GM18499 (cell line): ENCODE measurements around the gene UNC45B.
"Not testable (repeated sequence)": the region's sequence is repeated elsewhere in the genome, so short reads cannot be mapped to it uniquely, and the experiment has no call there.

Experiments
- ATAC-seq: cut with Tn5 transposase; IDR thresholded peaks from one replicate; pipeline ENCODE4 v1.9.1; 2021; ENCODE audit warnings: moderate number of reproducible peaks; ENCODE audit not compliant: insufficient read depth, unreplicated experiment

Gene UNC45B

GRCh38 chr17:35202582-35202981 lies 55.0 kb downstream of the UNC45B start:
- ATAC-seq, result not testable (repeated sequence)

GRCh38 chr17:35210741-35211140 lies 63.1 kb downstream of the UNC45B start:
- no peak for ATAC-seq

- no peak for ATAC-seq
Measured at GRCh38 chr17:35212668-35213067, 65.1 kb downstream of the UNC45B start.

- ATAC-seq, result no peak
Measured at GRCh38 chr17:35213412-35213940, 65.9 kb downstream of the UNC45B start.

GRCh38 chr17:35214192-35214591 lies 66.6 kb downstream of the UNC45B start:
- no peak for ATAC-seq

GRCh38 chr17:35214631-35215273 lies 67.1 kb downstream of the UNC45B start:
- ATAC-seq, result no peak

- no peak for ATAC-seq
Measured at GRCh38 chr17:35217107-35217506, 69.5 kb downstream of the UNC45B start.

- ATAC-seq, result no peak
Measured at GRCh38 chr17:35218915-35219314, 71.3 kb downstream of the UNC45B start.

- ATAC-seq, result no peak
Measured at GRCh38 chr17:35222452-35222851, 74.8 kb downstream of the UNC45B start.

- ATAC-seq, result no peak
Measured at GRCh38 chr17:35224436-35224835, 76.8 kb downstream of the UNC45B start.

- ATAC-seq, result no peak
Measured at GRCh38 chr17:35227546-35227945, 79.9 kb downstream of the UNC45B start.

- ATAC-seq, result no peak
Measured at GRCh38 chr17:35229638-35230037, 82.0 kb downstream of the UNC45B start.

GRCh38 chr17:35234315-35234714 lies 86.7 kb downstream of the UNC45B start:
- ATAC-seq, result not testable (repeated sequence)

- ATAC-seq, result no peak
Measured at GRCh38 chr17:35235289-35235688, 87.7 kb downstream of the UNC45B start.

- ATAC-seq, result no peak
Measured at GRCh38 chr17:35235917-35236316, 88.3 kb downstream of the UNC45B start.

- no peak for ATAC-seq
Measured at GRCh38 chr17:35236821-35237220, 89.2 kb downstream of the UNC45B start.

- no peak for ATAC-seq
Measured at GRCh38 chr17:35238821-35239220, 91.2 kb downstream of the UNC45B start.
